H9 (cell line): ENCODE measurements around the gene LZTFL1. TPM values are rescaled to one million over a fixed set of nuclear protein-coding genes. Genes with fewer than 3 reads are reported as not detected.

ENCODE experiments used
- DNase-seq: peaks from one replicate; pipeline ENCODE4 v3.0.0-alpha.2; 2017
- H2AFZ ChIP-seq: one replicate; pipeline ENCODE4 v1.6.1; 2013; ENCODE audit warnings: mild to moderate bottlenecking, low read length, control low read depth, moderate library complexity
- H2AK5ac ChIP-seq: 2 replicates; pipeline ENCODE4 v1.6.1; 2013; ENCODE audit warnings: low read length, control low read depth, mixed read lengths; ENCODE audit not compliant: insufficient read length
- H2BK120ac ChIP-seq: one replicate; pipeline ENCODE4 v1.6.1; 2013; ENCODE audit warnings: low read depth, mild to moderate bottlenecking, low read length, control low read depth, inconsistent platforms; ENCODE audit not compliant: poor library complexity, severe bottlenecking
- H2BK12ac ChIP-seq: 2 replicates; pipeline ENCODE4 v1.6.1; 2013; ENCODE audit warnings: low read length, control low read depth, mixed read lengths, low read depth; ENCODE audit not compliant: insufficient read length
- H2BK15ac ChIP-seq: 2 replicates; pipeline ENCODE4 v1.6.1; 2013; ENCODE audit warnings: low read depth, low read length, control low read depth
- H2BK20ac ChIP-seq: one replicate; pipeline ENCODE4 v1.6.1; 2013; ENCODE audit warnings: low read depth, mild to moderate bottlenecking, low read length, control low read depth, inconsistent platforms; ENCODE audit not compliant: poor library complexity, severe bottlenecking
- H2BK5ac ChIP-seq: 2 replicates; pipeline ENCODE4 v1.6.1; 2013; ENCODE audit warnings: low read length, control low read depth, mixed read lengths; ENCODE audit not compliant: insufficient read length
- H3K14ac ChIP-seq: 2 replicates; pipeline ENCODE4 v1.6.1; 2013; ENCODE audit warnings: low read length, control low read depth; ENCODE audit not compliant: insufficient read depth
- H3K18ac ChIP-seq: 2 replicates; pipeline ENCODE4 v1.6.1; 2013; ENCODE audit warnings: low read depth, mild to moderate bottlenecking, mixed read lengths, low read length, control low read depth; ENCODE audit not compliant: insufficient read length
- H3K23ac ChIP-seq: 2 replicates; pipeline ENCODE4 v1.6.1; 2013; ENCODE audit warnings: low read length, control low read depth, mixed read lengths, low read depth; ENCODE audit not compliant: insufficient read length
- H3K23me2 ChIP-seq: 2 replicates; pipeline ENCODE4 v1.6.1; 2013; ENCODE audit warnings: low read depth, mild to moderate bottlenecking, mixed read lengths, low read length, control low read depth; ENCODE audit not compliant: insufficient read length, poor library complexity, severe bottlenecking
- H3K27ac ChIP-seq: 2 replicates; pipeline ENCODE4 v1.5.1; 2013; ENCODE audit warnings: low read length, control low read depth, mixed read lengths, low read depth; ENCODE audit not compliant: insufficient read length
- H3K27me3 ChIP-seq: 2 replicates; pipeline ENCODE4 v1.6.1; 2013; ENCODE audit warnings: low read length, control low read depth, inconsistent platforms; ENCODE audit not compliant: insufficient read depth
- H3K4ac ChIP-seq: 2 replicates; pipeline ENCODE4 v1.6.1; 2013; ENCODE audit warnings: low read depth, mild to moderate bottlenecking, control low read depth, inconsistent platforms, low read length, moderate library complexity
- H3K4me1 ChIP-seq: 2 replicates; pipeline ENCODE4 v1.6.1; 2013; ENCODE audit warnings: low read length, control low read depth, inconsistent platforms; ENCODE audit not compliant: insufficient read depth
- H3K4me2 ChIP-seq: 2 replicates; pipeline ENCODE4 v1.6.1; 2013; ENCODE audit warnings: low read length, control low read depth, mixed read lengths; ENCODE audit not compliant: insufficient read length, insufficient read depth
- H3K56ac ChIP-seq: 2 replicates; pipeline ENCODE4 v1.6.1; 2013; ENCODE audit warnings: low read depth, mild to moderate bottlenecking, mixed read lengths, low read length, control low read depth; ENCODE audit not compliant: insufficient read length
- H3K79me1 ChIP-seq: 2 replicates; pipeline ENCODE4 v1.6.1; 2013; ENCODE audit warnings: low read depth, mild to moderate bottlenecking, moderate library complexity, low read length, control low read depth, inconsistent platforms; ENCODE audit not compliant: insufficient read depth, poor library complexity, severe bottlenecking
- H3K79me2 ChIP-seq: 2 replicates; pipeline ENCODE4 v1.6.1; 2013; ENCODE audit warnings: low read length, control low read depth, inconsistent platforms; ENCODE audit not compliant: insufficient read depth
- H3K9ac ChIP-seq: 2 replicates; pipeline ENCODE4 v1.6.1; 2013; ENCODE audit warnings: low read length, control low read depth, mixed read lengths; ENCODE audit not compliant: insufficient read length; ENCODE audit errors: extremely low read depth
- H3K9me3 ChIP-seq: one replicate; pipeline ENCODE4 v1.6.1; 2013; ENCODE audit warnings: low read depth, low read length, inconsistent platforms; ENCODE audit not compliant: control insufficient read depth
- H3T11ph ChIP-seq: one replicate; pipeline ENCODE4 v1.6.1; 2013; ENCODE audit warnings: mild to moderate bottlenecking, low read length, control low read depth, inconsistent platforms
- H4K20me1 ChIP-seq: one replicate; pipeline ENCODE4 v1.6.1; 2013; ENCODE audit not compliant: control insufficient read depth, insufficient read length, insufficient read depth
- H4K5ac ChIP-seq: 2 replicates; pipeline ENCODE4 v1.6.1; 2013; ENCODE audit warnings: low read depth, mild to moderate bottlenecking, mixed read lengths, low read length, control low read depth; ENCODE audit not compliant: insufficient read length
- H4K8ac ChIP-seq: replicated peaks from 2 replicates; pipeline ENCODE4 v1.6.1; 2013; ENCODE audit warnings: low read length, control low read depth, mixed read lengths, low read depth; ENCODE audit not compliant: insufficient read length
- H4K91ac ChIP-seq: 2 replicates; pipeline ENCODE4 v1.6.1; 2013; ENCODE audit warnings: low read depth, mild to moderate bottlenecking, moderate library complexity, mixed read lengths, low read length, control low read depth; ENCODE audit not compliant: insufficient read length
- H3K27ac Mint-ChIP-seq, 3 experiments: 2 replicates in 2 of 3; 3 replicates in 1 of 3; pipeline ENCODE4 v1.8.0; 2020 to 2021; ENCODE audit warnings: mixed read lengths in 3 of 3, mild to moderate bottlenecking in 1 of 3, moderate library complexity in 1 of 3
- H3K27me3 Mint-ChIP-seq: 2 replicates; pipeline ENCODE4 v1.8.0; 2021; ENCODE audit warnings: low read depth, mild to moderate bottlenecking, moderate library complexity, mixed read lengths
- H3K36me3 Mint-ChIP-seq, 3 experiments: 2 replicates in 2 of 3; 3 replicates in 1 of 3; pipeline ENCODE4 v1.8.0; 2020 to 2021; ENCODE audit warnings: low read depth in 3 of 3, mixed read lengths in 3 of 3; ENCODE audit not compliant: insufficient read depth in 1 of 3
- H3K4me1 Mint-ChIP-seq, 2 experiments: 2 replicates each; pipeline ENCODE4 v1.8.0; 2020; ENCODE audit warnings: mixed read lengths in 2 of 2
- H3K4me3 Mint-ChIP-seq, 2 experiments: 2 replicates in 1 of 2; 3 replicates in 1 of 2; pipeline ENCODE4 v1.8.0; 2020 to 2021; ENCODE audit warnings: mild to moderate bottlenecking in 2 of 2, mixed read lengths in 2 of 2, moderate library complexity in 1 of 2
- H3K9me3 Mint-ChIP-seq, 2 experiments: 2 replicates in 1 of 2; 3 replicates in 1 of 2; pipeline ENCODE4 v1.8.0; 2020; ENCODE audit warnings: mild to moderate bottlenecking in 2 of 2, mixed read lengths in 2 of 2, moderate library complexity in 1 of 2
- WGBS: extraction: QIAGEN DNeasy Blood & Tissue Kit; methylation state at CpG from one replicate; pipeline ENCODE4 v1.1.7; 2013; ENCODE audit warnings: missing lambda C conversion rate, low lambda C conversion rate, mixed read lengths; ENCODE audit not compliant: insufficient read length; ENCODE audit errors: extremely low coverage; 5-methylcytosine and 5-hydroxymethylcytosine counted together
- total RNA-seq: library from RNA; stranded (reverse); gene quantifications from 2 replicates; pipeline ENCODE4 v1.2.1, GENCODE V29; 2021
- TF ChIP-seq, protein P1 (sequence below): fragments of 200-600 bp; sonication (generic); conservative IDR thresholded peaks from 3 replicates; pipeline ENCODE4 v1.8.0; 2021; ENCODE audit warnings: antibody characterized with exemption, mild to moderate bottlenecking

The LZTFL1 gene
- total RNA-seq, 1 experiment from 2014 or later, result 12.2 TPM

DNA sequence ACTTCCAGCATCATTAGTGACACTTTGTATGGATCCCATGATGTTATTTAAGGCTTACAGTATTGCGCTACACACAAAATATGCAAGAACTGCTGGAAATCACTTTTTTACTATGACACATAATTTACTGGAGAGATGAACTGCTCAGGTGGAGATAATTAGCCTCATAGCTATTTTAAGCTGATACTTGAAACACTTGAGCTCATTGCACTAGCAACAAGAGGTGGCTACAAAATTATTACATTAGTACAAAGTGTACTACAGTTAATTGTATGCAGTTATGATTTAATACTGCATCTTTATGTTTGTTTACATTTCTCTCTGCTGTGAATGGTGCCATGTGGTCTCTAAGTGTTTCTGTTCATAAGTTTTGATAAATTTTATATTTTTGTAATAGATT lies 6.5 kb upstream of the LZTFL1 start:
- Histone ChIP-seq H3K27ac (no peak overlapping the region), H2BK120ac (no peak overlapping the region), H3K18ac (no peak overlapping the region), H3K14ac (no peak overlapping the region), H4K20me1 (no peaks in the 10 kb centered on the region), H2BK15ac (no peak overlapping the region), H3K79me2 (no peaks in the 10 kb centered on the region; the same call in 1 of the 2 replicates), H3K79me1 (no peaks in the 10 kb centered on the region), H3K9me3 (no peaks in the 10 kb centered on the region), H3T11ph (no peak overlapping the region), H3K23ac (no peak overlapping the region), H3K4ac (no peak overlapping the region), H3K23me2 (no peaks in the 10 kb centered on the region), H2BK5ac (no peak overlapping the region), H4K8ac (no peak overlapping the region), H3K27me3 (no peaks in the 10 kb centered on the region; the same call in 1 of the 2 replicates), H4K5ac (no peak overlapping the region), H3K9ac (no peak overlapping the region), H2BK20ac (no peak overlapping the region), H2AFZ (no peak overlapping the region), H2BK12ac (no peak overlapping the region), H2AK5ac (no peak overlapping the region), H3K56ac (no peak overlapping the region), H4K91ac (no peak overlapping the region), H3K4me2 (no peak overlapping the region), H3K4me1 (no peaks in the 10 kb centered on the region)
- Mint-ChIP-seq H3K4me1 (no peaks in the 10 kb centered on the region), H3K9me3 (no peaks in the 10 kb centered on the region), H3K27ac (no peak overlapping the region), H3K4me3 (no peak overlapping the region), H3K27me3 (peaks cover 91% of the 10 kb centered on the region), H3K36me3 (no peaks in the 10 kb centered on the region)
- TF ChIP-seq, protein P1, sequence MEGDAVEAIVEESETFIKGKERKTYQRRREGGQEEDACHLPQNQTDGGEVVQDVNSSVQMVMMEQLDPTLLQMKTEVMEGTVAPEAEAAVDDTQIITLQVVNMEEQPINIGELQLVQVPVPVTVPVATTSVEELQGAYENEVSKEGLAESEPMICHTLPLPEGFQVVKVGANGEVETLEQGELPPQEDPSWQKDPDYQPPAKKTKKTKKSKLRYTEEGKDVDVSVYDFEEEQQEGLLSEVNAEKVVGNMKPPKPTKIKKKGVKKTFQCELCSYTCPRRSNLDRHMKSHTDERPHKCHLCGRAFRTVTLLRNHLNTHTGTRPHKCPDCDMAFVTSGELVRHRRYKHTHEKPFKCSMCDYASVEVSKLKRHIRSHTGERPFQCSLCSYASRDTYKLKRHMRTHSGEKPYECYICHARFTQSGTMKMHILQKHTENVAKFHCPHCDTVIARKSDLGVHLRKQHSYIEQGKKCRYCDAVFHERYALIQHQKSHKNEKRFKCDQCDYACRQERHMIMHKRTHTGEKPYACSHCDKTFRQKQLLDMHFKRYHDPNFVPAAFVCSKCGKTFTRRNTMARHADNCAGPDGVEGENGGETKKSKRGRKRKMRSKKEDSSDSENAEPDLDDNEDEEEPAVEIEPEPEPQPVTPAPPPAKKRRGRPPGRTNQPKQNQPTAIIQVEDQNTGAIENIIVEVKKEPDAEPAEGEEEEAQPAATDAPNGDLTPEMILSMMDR, result no peak
- no CpG with 5 or more reads among the region's 1 CpG for WGBS
- no peak for DNase-seq
